Esophagus squamous epithelium (tissue), 4 donors: ENCODE measurements around the gene OTOP1.

Source experiments
- POLR2A ChIP-seq, 4 donors: fragments of 450-650 bp; IDR thresholded peaks; one replicate each; pipeline ENCODE4 v1.6.1; 2017; ENCODE audit warnings: antibody characterized with exemption in 4 of 4, mild to moderate bottlenecking in 4 of 4, moderate library complexity in 3 of 4
- TF ChIP-seq, protein P1 (sequence below), 6 experiments: fragments of 450-650 bp in 4 of 6; fragments of 200-600 bp in 2 of 6; sonication (generic) in 2 of 6; IDR thresholded peaks; one replicate each; pipeline ENCODE4 v1.5.1; 2016 to 2019; ENCODE audit warnings: antibody characterized with exemption in 6 of 6, mild to moderate bottlenecking in 4 of 6, moderate library complexity in 4 of 6

DNA sequence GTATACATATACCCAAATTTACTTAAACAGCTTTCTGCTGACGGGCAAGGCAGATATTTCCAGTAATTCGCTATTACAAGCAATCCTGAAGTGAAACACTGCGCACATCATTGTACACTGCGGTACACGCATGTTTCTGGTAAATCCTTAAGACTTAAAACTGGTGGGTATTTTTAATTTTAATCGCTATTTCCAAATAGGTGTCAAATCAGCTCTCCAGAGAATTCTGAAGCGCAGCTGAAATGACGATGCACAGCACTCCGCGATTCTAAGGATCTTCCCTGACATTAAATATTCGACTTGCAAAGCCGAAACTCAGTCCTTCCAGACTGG is 20.9 kb upstream of the OTOP1 start:
- TF ChIP-seq, protein P1, sequence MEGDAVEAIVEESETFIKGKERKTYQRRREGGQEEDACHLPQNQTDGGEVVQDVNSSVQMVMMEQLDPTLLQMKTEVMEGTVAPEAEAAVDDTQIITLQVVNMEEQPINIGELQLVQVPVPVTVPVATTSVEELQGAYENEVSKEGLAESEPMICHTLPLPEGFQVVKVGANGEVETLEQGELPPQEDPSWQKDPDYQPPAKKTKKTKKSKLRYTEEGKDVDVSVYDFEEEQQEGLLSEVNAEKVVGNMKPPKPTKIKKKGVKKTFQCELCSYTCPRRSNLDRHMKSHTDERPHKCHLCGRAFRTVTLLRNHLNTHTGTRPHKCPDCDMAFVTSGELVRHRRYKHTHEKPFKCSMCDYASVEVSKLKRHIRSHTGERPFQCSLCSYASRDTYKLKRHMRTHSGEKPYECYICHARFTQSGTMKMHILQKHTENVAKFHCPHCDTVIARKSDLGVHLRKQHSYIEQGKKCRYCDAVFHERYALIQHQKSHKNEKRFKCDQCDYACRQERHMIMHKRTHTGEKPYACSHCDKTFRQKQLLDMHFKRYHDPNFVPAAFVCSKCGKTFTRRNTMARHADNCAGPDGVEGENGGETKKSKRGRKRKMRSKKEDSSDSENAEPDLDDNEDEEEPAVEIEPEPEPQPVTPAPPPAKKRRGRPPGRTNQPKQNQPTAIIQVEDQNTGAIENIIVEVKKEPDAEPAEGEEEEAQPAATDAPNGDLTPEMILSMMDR (IDR thresholded peaks at IDR 0.05), result no peak
- no peak for TF ChIP-seq POLR2A (IDR thresholded peaks at IDR 0.05)
